ENCODE results near the gene ACACA. TPM values are rescaled to one million over a fixed set of nuclear protein-coding genes. Genes with fewer than 3 reads are reported as not detected.

The ACACA gene
- total and polyA plus RNA-seq, 2 experiments from 2014 or later: 59.6 to 164 TPM

DNA sequence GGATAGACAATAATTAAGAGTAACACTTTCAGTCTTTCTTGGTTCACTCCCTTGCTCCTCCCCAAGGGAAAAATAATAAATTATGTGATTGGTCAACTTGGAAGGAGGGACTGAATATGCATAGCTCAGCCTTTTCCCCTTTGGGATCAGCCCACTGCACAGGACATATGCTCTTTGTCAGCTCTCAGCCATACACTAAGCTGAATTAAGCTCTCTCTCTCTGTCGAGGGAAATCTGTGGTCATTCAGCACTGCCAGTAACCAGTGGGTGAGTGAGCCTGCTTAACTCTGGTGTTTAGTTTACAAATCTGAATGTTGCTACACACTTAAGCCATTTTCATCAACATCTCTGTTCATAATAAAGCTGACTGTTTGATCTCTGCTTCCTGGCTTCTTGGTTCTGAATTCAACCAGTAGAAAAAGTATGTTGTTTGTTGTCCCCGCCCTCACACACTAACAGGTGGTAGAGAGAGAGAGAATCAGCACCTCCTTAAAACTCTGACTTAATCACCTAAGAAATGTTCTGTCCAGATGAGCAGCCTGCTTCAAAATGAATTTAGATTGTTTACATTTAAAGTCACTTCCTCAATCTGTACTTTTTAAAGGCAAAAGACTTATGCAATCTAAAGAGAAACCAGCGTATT lies 133.1 kb downstream of the ACACA start (continued):
- TF ChIP-seq, protein P1, sequence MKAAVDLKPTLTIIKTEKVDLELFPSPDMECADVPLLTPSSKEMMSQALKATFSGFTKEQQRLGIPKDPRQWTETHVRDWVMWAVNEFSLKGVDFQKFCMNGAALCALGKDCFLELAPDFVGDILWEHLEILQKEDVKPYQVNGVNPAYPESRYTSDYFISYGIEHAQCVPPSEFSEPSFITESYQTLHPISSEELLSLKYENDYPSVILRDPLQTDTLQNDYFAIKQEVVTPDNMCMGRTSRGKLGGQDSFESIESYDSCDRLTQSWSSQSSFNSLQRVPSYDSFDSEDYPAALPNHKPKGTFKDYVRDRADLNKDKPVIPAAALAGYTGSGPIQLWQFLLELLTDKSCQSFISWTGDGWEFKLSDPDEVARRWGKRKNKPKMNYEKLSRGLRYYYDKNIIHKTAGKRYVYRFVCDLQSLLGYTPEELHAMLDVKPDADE (IDR thresholded peaks at IDR 0.05): no peak

DNA sequence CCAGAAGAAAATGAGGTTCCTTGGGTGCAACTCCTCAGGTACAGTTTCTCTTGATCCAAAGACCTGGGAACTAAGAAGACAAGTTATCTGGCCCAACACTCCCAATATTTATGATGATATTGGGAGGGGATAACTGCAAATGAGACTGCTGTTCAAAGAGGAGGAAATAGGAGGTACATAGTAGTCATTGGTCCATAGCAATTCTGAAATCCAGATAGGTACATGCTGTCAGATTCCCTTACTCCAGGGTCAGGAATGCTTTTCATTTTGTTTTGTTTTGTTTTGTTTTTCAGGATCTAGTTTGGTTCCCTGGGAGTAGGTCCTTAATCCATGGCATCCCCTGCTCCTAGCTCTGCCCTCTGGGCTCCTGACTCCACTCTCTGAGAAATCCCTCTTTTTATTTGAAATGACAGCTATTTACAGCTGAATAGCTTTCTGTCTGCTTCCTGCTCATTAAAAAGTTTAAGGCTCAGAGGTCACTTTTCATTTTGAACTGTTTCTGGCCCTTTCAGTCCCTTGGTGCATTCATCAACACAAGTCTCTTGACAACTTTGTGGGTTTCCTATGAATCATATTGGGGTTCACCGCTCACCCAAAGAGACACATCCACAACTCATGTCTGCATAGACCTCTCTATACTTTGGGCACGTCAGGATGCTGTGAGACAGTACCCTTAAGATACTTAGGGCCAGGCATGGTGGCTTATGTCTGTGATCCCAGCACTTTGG lies 141.0 kb downstream of the ACACA start:
- Histone ChIP-seq H3K36me3 (ENCODE audit: insufficient read depth) (peaks cover 68% of the 10 kb centered on the region), H3K79me2 (replicated peaks; ENCODE audit: insufficient read depth) (no peaks in the 10 kb centered on the region), H3K4me1 (ENCODE audit: insufficient read depth) (no peaks in the 10 kb centered on the region), H3K9me2 (ENCODE audit: insufficient read depth) (no peaks in the 10 kb centered on the region), H2AFZ (no peak overlapping the region), H3K4me2 (no peak overlapping the region), H3K27ac (ENCODE audit: low read depth) (no peak overlapping the region), H3K27me3 (ENCODE audit: insufficient read depth) (no peaks in the 10 kb centered on the region), H4K20me1 (replicated peaks; ENCODE audit: insufficient read depth) (0 out of 2 replicates have a peak, but pooled peaks cover 5% of the 10 kb centered on the region), H3K4me3 (no peak overlapping the region), H3F3A (replicated peaks; ENCODE audit: low read depth) (no peaks in the 10 kb centered on the region)
- H3K4me1 Mint-ChIP-seq: no peaks in the 10 kb centered on the region
- H3K36me3 Mint-ChIP-seq (ENCODE audit: low read depth): peaks cover 76% of the 10 kb centered on the region
- peaks cover 9% of the 10 kb centered on the region; the same call in 2 of the 3 replicates for H3K9me3 Mint-ChIP-seq
- H3K4me3 Mint-ChIP-seq: no peak overlapping the region
- DNase-seq (ENCODE audit: low spot score) (no peak), ATAC-seq (no peak)
- H3K27ac Mint-ChIP-seq: no peak overlapping the region; the same call in 1 of the 2 replicates
- no peaks in the 10 kb centered on the region for H3K27me3 Mint-ChIP-seq (ENCODE audit: insufficient read depth, low read depth, poor library complexity)
- no peak for TF ChIP-seq NANOG (IDR thresholded peaks at IDR 0.05; ENCODE audit: borderline replicate concordance)
- TF ChIP-seq EZH2phosphoT487 (IDR thresholded peaks at IDR 0.05; ENCODE audit: unreplicated experiment): no peak
- no peak for TF ChIP-seq EZH2 (IDR thresholded peaks at IDR 0.05; ENCODE audit: low read depth, unreplicated experiment)
- TF ChIP-seq, protein P2, sequence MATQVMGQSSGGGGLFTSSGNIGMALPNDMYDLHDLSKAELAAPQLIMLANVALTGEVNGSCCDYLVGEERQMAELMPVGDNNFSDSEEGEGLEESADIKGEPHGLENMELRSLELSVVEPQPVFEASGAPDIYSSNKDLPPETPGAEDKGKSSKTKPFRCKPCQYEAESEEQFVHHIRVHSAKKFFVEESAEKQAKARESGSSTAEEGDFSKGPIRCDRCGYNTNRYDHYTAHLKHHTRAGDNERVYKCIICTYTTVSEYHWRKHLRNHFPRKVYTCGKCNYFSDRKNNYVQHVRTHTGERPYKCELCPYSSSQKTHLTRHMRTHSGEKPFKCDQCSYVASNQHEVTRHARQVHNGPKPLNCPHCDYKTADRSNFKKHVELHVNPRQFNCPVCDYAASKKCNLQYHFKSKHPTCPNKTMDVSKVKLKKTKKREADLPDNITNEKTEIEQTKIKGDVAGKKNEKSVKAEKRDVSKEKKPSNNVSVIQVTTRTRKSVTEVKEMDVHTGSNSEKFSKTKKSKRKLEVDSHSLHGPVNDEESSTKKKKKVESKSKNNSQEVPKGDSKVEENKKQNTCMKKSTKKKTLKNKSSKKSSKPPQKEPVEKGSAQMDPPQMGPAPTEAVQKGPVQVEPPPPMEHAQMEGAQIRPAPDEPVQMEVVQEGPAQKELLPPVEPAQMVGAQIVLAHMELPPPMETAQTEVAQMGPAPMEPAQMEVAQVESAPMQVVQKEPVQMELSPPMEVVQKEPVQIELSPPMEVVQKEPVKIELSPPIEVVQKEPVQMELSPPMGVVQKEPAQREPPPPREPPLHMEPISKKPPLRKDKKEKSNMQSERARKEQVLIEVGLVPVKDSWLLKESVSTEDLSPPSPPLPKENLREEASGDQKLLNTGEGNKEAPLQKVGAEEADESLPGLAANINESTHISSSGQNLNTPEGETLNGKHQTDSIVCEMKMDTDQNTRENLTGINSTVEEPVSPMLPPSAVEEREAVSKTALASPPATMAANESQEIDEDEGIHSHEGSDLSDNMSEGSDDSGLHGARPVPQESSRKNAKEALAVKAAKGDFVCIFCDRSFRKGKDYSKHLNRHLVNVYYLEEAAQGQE (IDR thresholded peaks at IDR 0.05; ENCODE audit: unreplicated experiment): no peak
- TF ChIP-seq ZNF331 (CRISPR knock-in tag; IDR thresholded peaks at IDR 0.05; ENCODE audit: low read depth): no peak
- no peak for TF ChIP-seq CREB1 (CRISPR knock-in tag; IDR thresholded peaks at IDR 0.05; ENCODE audit: low read depth)
- TF ChIP-seq STAT1 (IDR thresholded peaks at IDR 0.05; ENCODE audit: unreplicated experiment): no peak
- no peak for TF ChIP-seq POLR2AphosphoS5 (IDR thresholded peaks at IDR 0.05; ENCODE audit: low read depth)
- TF ChIP-seq, protein P3, sequence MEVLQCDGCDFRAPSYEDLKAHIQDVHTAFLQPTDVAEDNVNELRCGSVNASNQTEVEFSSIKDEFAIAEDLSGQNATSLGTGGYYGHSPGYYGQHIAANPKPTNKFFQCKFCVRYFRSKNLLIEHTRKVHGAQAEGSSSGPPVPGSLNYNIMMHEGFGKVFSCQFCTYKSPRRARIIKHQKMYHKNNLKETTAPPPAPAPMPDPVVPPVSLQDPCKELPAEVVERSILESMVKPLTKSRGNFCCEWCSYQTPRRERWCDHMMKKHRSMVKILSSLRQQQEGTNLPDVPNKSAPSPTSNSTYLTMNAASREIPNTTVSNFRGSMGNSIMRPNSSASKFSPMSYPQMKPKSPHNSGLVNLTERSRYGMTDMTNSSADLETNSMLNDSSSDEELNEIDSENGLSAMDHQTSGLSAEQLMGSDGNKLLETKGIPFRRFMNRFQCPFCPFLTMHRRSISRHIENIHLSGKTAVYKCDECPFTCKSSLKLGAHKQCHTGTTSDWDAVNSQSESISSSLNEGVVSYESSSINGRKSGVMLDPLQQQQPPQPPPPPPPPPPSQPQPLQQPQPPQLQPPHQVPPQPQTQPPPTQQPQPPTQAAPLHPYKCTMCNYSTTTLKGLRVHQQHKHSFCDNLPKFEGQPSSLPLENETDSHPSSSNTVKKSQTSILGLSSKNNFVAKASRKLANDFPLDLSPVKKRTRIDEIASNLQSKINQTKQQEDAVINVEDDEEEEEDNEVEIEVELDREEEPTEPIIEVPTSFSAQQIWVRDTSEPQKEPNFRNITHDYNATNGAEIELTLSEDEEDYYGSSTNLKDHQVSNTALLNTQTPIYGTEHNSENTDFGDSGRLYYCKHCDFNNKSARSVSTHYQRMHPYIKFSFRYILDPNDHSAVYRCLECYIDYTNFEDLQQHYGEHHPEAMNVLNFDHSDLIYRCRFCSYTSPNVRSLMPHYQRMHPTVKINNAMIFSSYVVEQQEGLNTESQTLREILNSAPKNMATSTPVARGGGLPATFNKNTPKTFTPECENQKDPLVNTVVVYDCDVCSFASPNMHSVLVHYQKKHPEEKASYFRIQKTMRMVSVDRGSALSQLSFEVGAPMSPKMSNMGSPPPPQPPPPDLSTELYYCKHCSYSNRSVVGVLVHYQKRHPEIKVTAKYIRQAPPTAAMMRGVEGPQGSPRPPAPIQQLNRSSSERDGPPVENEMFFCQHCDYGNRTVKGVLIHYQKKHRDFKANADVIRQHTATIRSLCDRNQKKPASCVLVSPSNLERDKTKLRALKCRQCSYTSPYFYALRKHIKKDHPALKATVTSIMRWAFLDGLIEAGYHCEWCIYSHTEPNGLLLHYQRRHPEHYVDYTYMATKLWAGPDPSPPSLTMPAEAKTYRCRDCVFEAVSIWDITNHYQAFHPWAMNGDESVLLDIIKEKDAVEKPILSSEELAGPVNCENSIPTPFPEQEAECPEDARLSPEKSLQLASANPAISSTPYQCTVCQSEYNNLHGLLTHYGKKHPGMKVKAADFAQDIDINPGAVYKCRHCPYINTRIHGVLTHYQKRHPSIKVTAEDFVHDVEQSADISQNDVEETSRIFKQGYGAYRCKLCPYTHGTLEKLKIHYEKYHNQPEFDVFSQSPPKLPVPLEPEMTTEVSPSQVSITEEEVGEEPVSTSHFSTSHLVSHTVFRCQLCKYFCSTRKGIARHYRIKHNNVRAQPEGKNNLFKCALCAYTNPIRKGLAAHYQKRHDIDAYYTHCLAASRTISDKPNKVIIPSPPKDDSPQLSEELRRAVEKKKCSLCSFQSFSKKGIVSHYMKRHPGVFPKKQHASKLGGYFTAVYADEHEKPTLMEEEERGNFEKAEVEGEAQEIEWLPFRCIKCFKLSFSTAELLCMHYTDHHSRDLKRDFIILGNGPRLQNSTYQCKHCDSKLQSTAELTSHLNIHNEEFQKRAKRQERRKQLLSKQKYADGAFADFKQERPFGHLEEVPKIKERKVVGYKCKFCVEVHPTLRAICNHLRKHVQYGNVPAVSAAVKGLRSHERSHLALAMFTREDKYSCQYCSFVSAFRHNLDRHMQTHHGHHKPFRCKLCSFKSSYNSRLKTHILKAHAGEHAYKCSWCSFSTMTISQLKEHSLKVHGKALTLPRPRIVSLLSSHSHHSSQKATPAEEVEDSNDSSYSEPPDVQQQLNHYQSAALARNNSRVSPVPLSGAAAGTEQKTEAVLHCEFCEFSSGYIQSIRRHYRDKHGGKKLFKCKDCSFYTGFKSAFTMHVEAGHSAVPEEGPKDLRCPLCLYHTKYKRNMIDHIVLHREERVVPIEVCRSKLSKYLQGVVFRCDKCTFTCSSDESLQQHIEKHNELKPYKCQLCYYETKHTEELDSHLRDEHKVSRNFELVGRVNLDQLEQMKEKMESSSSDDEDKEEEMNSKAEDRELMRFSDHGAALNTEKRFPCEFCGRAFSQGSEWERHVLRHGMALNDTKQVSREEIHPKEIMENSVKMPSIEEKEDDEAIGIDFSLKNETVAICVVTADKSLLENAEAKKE (CRISPR knock-in tag; IDR thresholded peaks at IDR 0.05): no peak
- TF ChIP-seq, protein P1 (IDR thresholded peaks at IDR 0.05): no peak

Data from GM23338 (cell line).